H9 (cell line): ENCODE measurements around the gene COL19A1. TPM values are rescaled to one million over a fixed set of nuclear protein-coding genes. Genes with fewer than 3 reads are reported as not detected.

Experiments used
- DNase-seq: peaks from one replicate; pipeline ENCODE4 v3.0.0-alpha.2; 2017
- H2AFZ ChIP-seq: one replicate; pipeline ENCODE4 v1.6.1; 2013; ENCODE audit warnings: mild to moderate bottlenecking, low read length, control low read depth, moderate library complexity
- H2AK5ac ChIP-seq: 2 replicates; pipeline ENCODE4 v1.6.1; 2013; ENCODE audit warnings: low read length, control low read depth, mixed read lengths; ENCODE audit not compliant: insufficient read length
- H2BK120ac ChIP-seq: one replicate; pipeline ENCODE4 v1.6.1; 2013; ENCODE audit warnings: low read depth, mild to moderate bottlenecking, low read length, control low read depth, inconsistent platforms; ENCODE audit not compliant: poor library complexity, severe bottlenecking
- H2BK12ac ChIP-seq: 2 replicates; pipeline ENCODE4 v1.6.1; 2013; ENCODE audit warnings: low read length, control low read depth, mixed read lengths, low read depth; ENCODE audit not compliant: insufficient read length
- H2BK15ac ChIP-seq: 2 replicates; pipeline ENCODE4 v1.6.1; 2013; ENCODE audit warnings: low read depth, low read length, control low read depth
- H2BK20ac ChIP-seq: one replicate; pipeline ENCODE4 v1.6.1; 2013; ENCODE audit warnings: low read depth, mild to moderate bottlenecking, low read length, control low read depth, inconsistent platforms; ENCODE audit not compliant: poor library complexity, severe bottlenecking
- H2BK5ac ChIP-seq: 2 replicates; pipeline ENCODE4 v1.6.1; 2013; ENCODE audit warnings: low read length, control low read depth, mixed read lengths; ENCODE audit not compliant: insufficient read length
- H3K14ac ChIP-seq: 2 replicates; pipeline ENCODE4 v1.6.1; 2013; ENCODE audit warnings: low read length, control low read depth; ENCODE audit not compliant: insufficient read depth
- H3K18ac ChIP-seq: 2 replicates; pipeline ENCODE4 v1.6.1; 2013; ENCODE audit warnings: low read depth, mild to moderate bottlenecking, mixed read lengths, low read length, control low read depth; ENCODE audit not compliant: insufficient read length
- H3K23ac ChIP-seq: 2 replicates; pipeline ENCODE4 v1.6.1; 2013; ENCODE audit warnings: low read length, control low read depth, mixed read lengths, low read depth; ENCODE audit not compliant: insufficient read length
- H3K23me2 ChIP-seq: 2 replicates; pipeline ENCODE4 v1.6.1; 2013; ENCODE audit warnings: low read depth, mild to moderate bottlenecking, mixed read lengths, low read length, control low read depth; ENCODE audit not compliant: insufficient read length, poor library complexity, severe bottlenecking
- H3K27ac ChIP-seq: 2 replicates; pipeline ENCODE4 v1.5.1; 2013; ENCODE audit warnings: low read length, control low read depth, mixed read lengths, low read depth; ENCODE audit not compliant: insufficient read length
- H3K27me3 ChIP-seq: 2 replicates; pipeline ENCODE4 v1.6.1; 2013; ENCODE audit warnings: low read length, control low read depth, inconsistent platforms; ENCODE audit not compliant: insufficient read depth
- H3K4ac ChIP-seq: 2 replicates; pipeline ENCODE4 v1.6.1; 2013; ENCODE audit warnings: low read depth, mild to moderate bottlenecking, control low read depth, inconsistent platforms, low read length, moderate library complexity
- H3K4me1 ChIP-seq: 2 replicates; pipeline ENCODE4 v1.6.1; 2013; ENCODE audit warnings: low read length, control low read depth, inconsistent platforms; ENCODE audit not compliant: insufficient read depth
- H3K4me2 ChIP-seq: 2 replicates; pipeline ENCODE4 v1.6.1; 2013; ENCODE audit warnings: low read length, control low read depth, mixed read lengths; ENCODE audit not compliant: insufficient read length, insufficient read depth
- H3K56ac ChIP-seq: 2 replicates; pipeline ENCODE4 v1.6.1; 2013; ENCODE audit warnings: low read depth, mild to moderate bottlenecking, mixed read lengths, low read length, control low read depth; ENCODE audit not compliant: insufficient read length
- H3K79me1 ChIP-seq: 2 replicates; pipeline ENCODE4 v1.6.1; 2013; ENCODE audit warnings: low read depth, mild to moderate bottlenecking, moderate library complexity, low read length, control low read depth, inconsistent platforms; ENCODE audit not compliant: insufficient read depth, poor library complexity, severe bottlenecking
- H3K79me2 ChIP-seq: 2 replicates; pipeline ENCODE4 v1.6.1; 2013; ENCODE audit warnings: low read length, control low read depth, inconsistent platforms; ENCODE audit not compliant: insufficient read depth
- H3K9ac ChIP-seq: 2 replicates; pipeline ENCODE4 v1.6.1; 2013; ENCODE audit warnings: low read length, control low read depth, mixed read lengths; ENCODE audit not compliant: insufficient read length; ENCODE audit errors: extremely low read depth
- H3K9me3 ChIP-seq: one replicate; pipeline ENCODE4 v1.6.1; 2013; ENCODE audit warnings: low read depth, low read length, inconsistent platforms; ENCODE audit not compliant: control insufficient read depth
- H3T11ph ChIP-seq: one replicate; pipeline ENCODE4 v1.6.1; 2013; ENCODE audit warnings: mild to moderate bottlenecking, low read length, control low read depth, inconsistent platforms
- H4K20me1 ChIP-seq: one replicate; pipeline ENCODE4 v1.6.1; 2013; ENCODE audit not compliant: control insufficient read depth, insufficient read length, insufficient read depth
- H4K5ac ChIP-seq: 2 replicates; pipeline ENCODE4 v1.6.1; 2013; ENCODE audit warnings: low read depth, mild to moderate bottlenecking, mixed read lengths, low read length, control low read depth; ENCODE audit not compliant: insufficient read length
- H4K8ac ChIP-seq: replicated peaks from 2 replicates; pipeline ENCODE4 v1.6.1; 2013; ENCODE audit warnings: low read length, control low read depth, mixed read lengths, low read depth; ENCODE audit not compliant: insufficient read length
- H4K91ac ChIP-seq: 2 replicates; pipeline ENCODE4 v1.6.1; 2013; ENCODE audit warnings: low read depth, mild to moderate bottlenecking, moderate library complexity, mixed read lengths, low read length, control low read depth; ENCODE audit not compliant: insufficient read length
- H3K27ac Mint-ChIP-seq, 3 experiments: 2 replicates in 2 of 3; 3 replicates in 1 of 3; pipeline ENCODE4 v1.8.0; 2020 to 2021; ENCODE audit warnings: mixed read lengths in 3 of 3, mild to moderate bottlenecking in 1 of 3, moderate library complexity in 1 of 3
- H3K27me3 Mint-ChIP-seq: 2 replicates; pipeline ENCODE4 v1.8.0; 2021; ENCODE audit warnings: low read depth, mild to moderate bottlenecking, moderate library complexity, mixed read lengths
- H3K36me3 Mint-ChIP-seq, 3 experiments: 2 replicates in 2 of 3; 3 replicates in 1 of 3; pipeline ENCODE4 v1.8.0; 2020 to 2021; ENCODE audit warnings: low read depth in 3 of 3, mixed read lengths in 3 of 3; ENCODE audit not compliant: insufficient read depth in 1 of 3
- H3K4me1 Mint-ChIP-seq, 2 experiments: 2 replicates each; pipeline ENCODE4 v1.8.0; 2020; ENCODE audit warnings: mixed read lengths in 2 of 2
- H3K4me3 Mint-ChIP-seq, 2 experiments: 2 replicates in 1 of 2; 3 replicates in 1 of 2; pipeline ENCODE4 v1.8.0; 2020 to 2021; ENCODE audit warnings: mild to moderate bottlenecking in 2 of 2, mixed read lengths in 2 of 2, moderate library complexity in 1 of 2
- H3K9me3 Mint-ChIP-seq, 2 experiments: 2 replicates in 1 of 2; 3 replicates in 1 of 2; pipeline ENCODE4 v1.8.0; 2020; ENCODE audit warnings: mild to moderate bottlenecking in 2 of 2, mixed read lengths in 2 of 2, moderate library complexity in 1 of 2
- CTCF ChIP-seq: fragments of 200-600 bp; sonication (generic); conservative IDR thresholded peaks from 3 replicates; pipeline ENCODE4 v1.8.0; 2021; ENCODE audit warnings: antibody characterized with exemption, mild to moderate bottlenecking
- WGBS: extraction: QIAGEN DNeasy Blood & Tissue Kit; methylation state at CpG from one replicate; pipeline ENCODE4 v1.1.7; 2013; ENCODE audit warnings: missing lambda C conversion rate, low lambda C conversion rate, mixed read lengths; ENCODE audit not compliant: insufficient read length; ENCODE audit errors: extremely low coverage; 5-methylcytosine and 5-hydroxymethylcytosine counted together
- total RNA-seq: library from RNA; stranded (reverse); gene quantifications from 2 replicates; pipeline ENCODE4 v1.2.1, GENCODE V29; 2021

COL19A1 gene
- total RNA-seq, 1 experiment from 2014 or later = not detected

GRCh38 chr6:69894578-69895347 is 28.4 kb downstream of the COL19A1 start:
- no peak overlapping the region for H3K4me2 ChIP-seq
- no peak overlapping the region for H4K5ac ChIP-seq
- no peak overlapping the region for H2BK20ac ChIP-seq
- no peak overlapping the region for H4K8ac ChIP-seq
- H3K4me1 Mint-ChIP-seq = peaks cover 0 to 4% of the 10 kb centered on the region in 2 experiments; a peak in 2 of 4 replicates
- TF ChIP-seq CTCF = no peak
- H3K9ac ChIP-seq = no peak overlapping the region
- no peak overlapping the region for H2BK15ac ChIP-seq
- H3K4me1 ChIP-seq = no peaks in the 10 kb centered on the region
- H2AFZ ChIP-seq = peak overlapping the region; percentile 23
- no peak overlapping the region for H3K14ac ChIP-seq
- no peak overlapping the region for H4K91ac ChIP-seq
- H3K27me3 ChIP-seq = no peaks in the 10 kb centered on the region
- no peaks in the 10 kb centered on the region for H3K79me2 ChIP-seq
- no peak overlapping the region for H2AK5ac ChIP-seq
- H3T11ph ChIP-seq = no peak overlapping the region
- H3K9me3 ChIP-seq = no peaks in the 10 kb centered on the region
- DNase-seq = no peak
- H4K20me1 ChIP-seq = no peaks in the 10 kb centered on the region
- H3K27ac ChIP-seq = no peak overlapping the region
- H3K56ac ChIP-seq = no peak overlapping the region
- no peak overlapping the region for H3K4ac ChIP-seq
- no peak overlapping the region for H2BK5ac ChIP-seq
- H3K23ac ChIP-seq = no peak overlapping the region
- no peaks in the 10 kb centered on the region for H3K79me1 ChIP-seq
- no CpG with 5 or more reads among the region's 8 CpGs for WGBS
- H3K36me3 Mint-ChIP-seq = peaks cover 0 to 4% (median 0%) of the 10 kb centered on the region in 3 experiments; a peak in 2 of 7 replicates
- no peak overlapping the region for H3K18ac ChIP-seq
- H3K4me3 Mint-ChIP-seq = no peak overlapping the region
- peak overlapping the region in 1 of 3 experiments; percentile 48; a peak in 1 of 7 replicates for H3K27ac Mint-ChIP-seq
- no peaks in the 10 kb centered on the region for H3K23me2 ChIP-seq
- no peaks in the 10 kb centered on the region for H3K27me3 Mint-ChIP-seq
- H2BK120ac ChIP-seq = no peak overlapping the region
- peaks cover 0 to 8% of the 10 kb centered on the region in 2 experiments; a peak in 3 of 5 replicates for H3K9me3 Mint-ChIP-seq
- no peak overlapping the region for H2BK12ac ChIP-seq
